Anterior cingulate cortex (tissue), 58 donors: Measurements from ENCODE around the gene ZNF575.

ENCODE experiments used
- DNase-seq, 58 donors: peaks; one replicate each; lab custom pipeline; 2025; lab: John Stamatoyannopoulos, UW

ZNF575 gene, protein sequence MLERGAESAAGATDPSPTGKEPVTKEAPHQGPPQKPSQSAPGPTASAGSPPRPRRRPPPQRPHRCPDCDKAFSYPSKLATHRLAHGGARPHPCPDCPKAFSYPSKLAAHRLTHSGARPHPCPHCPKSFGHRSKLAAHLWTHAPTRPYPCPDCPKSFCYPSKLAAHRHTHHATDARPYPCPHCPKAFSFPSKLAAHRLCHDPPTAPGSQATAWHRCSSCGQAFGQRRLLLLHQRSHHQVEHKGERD

GRCh38 chr19:43532962-43533545 is at the start of gene ZNF575:
Gene ZNF575 (plus strand): TSS chr19:43533188. CDS start chr19:43534423, 1,235 bp downstream.
- peak; percentile 51 to 97 (median 92) for DNase-seq

- DNase-seq: no peak
These were observed 49.7 kb upstream of the ZNF575 start for GRCh38 chr19:43483281-43483680.

GRCh38 chr19:43485951-43486350 is 47.0 kb upstream of the ZNF575 start:
- DNase-seq: no peak

DNA sequence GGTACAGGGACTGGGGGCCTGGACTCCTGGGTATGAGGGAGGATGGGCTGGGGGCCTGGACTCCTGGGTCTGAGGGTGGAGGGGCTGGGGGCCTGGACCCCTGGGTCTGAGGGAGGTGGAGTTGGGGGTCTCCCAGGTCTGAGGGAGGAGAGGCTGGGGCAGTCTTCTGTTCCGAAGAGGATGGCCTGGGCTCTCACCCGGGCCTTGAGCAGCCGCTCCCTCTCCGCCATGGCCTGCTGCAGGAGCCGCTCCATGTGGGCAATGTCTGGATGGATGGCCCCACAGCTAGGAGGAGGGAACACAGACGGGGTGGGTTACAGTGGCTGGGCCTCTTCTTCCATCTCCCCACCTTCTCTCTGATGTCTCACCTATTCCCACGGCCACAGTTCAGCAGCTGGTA is 46.6 kb upstream of the ZNF575 start:
- DNase-seq: no peak

DNA sequence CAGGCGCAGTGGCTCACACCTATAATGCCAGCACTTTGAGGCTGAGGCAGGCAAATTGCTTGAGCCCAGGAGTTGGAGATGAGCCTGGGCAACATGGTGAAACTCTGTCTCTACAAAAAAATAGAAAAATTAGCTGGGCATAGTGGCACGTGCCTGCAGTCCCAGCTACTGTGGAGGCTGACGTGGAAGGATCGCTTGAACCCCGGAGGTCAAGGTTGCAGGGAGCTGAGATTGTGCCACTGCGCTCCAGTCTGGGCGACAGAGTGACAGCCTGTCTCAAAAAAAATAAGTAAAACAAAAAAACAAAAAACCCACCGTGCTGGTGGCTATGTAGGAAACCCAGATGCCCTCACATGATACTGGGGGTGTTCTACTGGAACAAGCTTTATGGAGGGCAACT is 44.8 kb upstream of the ZNF575 start:
- DNase-seq: no peak

DNA sequence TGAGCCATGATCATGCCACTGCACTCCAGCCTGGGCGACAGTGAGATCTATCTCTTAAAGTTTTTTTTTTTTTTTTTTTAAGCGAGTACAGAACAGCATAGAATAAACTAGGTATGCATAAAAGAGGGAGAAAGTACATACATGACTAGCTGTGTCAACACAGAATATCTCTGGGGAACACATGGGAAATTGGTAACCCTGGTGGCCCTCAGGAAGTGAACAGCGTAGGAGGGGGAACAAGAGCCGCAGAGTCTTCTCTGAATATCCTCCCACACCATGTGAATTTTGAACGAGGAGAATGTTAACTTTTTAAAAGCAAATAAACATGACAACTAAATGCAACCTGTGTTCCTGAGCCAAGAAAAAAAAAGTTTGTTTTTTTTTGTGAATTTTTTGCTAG is 43.7 kb upstream of the ZNF575 start:
- DNase-seq: no peak

DNA sequence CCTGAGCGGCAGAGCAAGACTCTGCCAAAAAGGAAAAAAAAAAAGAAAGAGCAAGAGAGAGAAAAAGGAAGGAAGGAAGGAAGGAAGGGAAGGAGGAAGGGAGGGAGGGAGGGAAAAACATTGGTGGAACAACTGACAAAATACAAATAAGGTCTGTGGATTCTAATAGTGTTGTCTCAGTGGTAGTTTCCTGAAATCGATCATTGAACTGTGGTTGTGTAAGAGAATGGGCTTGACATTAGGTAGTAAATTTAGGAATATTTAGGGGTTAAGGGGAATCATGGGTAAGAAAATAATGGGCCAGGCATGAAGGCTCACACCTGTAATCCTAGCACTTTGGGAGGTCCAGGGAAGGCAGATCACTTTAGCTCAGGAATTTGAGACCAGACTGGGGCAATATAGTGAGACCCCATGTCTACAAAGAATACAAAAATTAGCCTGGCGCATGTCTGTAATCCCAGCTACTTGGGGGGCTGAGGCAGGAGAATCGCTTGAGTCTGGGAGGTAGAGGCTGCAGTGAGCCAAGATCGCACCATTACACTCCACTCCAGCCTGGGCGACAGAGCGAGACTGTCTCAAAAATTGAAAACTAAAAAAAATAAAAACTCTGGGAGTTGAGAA is 42.9 kb upstream of the ZNF575 start:
- no peak for DNase-seq

DNA sequence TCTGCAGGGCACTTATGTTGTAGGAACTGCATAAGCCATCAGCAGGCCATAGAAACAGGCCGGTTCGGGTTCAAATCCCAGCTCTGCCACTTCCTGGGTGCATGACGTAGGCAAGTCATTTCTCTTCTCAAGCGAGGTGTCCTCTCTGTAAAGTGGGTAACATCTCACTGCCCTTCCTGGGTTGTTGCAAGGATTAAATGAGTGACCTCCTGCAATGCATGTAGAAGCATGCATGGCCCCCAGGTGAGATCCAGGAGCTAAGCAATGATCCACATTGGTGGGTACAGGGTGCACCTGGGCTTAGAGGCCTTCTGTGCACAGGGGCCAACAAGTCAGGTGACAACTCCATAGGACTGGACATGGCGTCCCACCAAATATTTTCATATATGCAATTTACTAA is 42.2 kb upstream of the ZNF575 start:
- no peak for DNase-seq

GRCh38 chr19:43495082-43495481 is 37.9 kb upstream of the ZNF575 start:
- DNase-seq: no peak

- no peak for DNase-seq
These were observed 36.0 kb upstream of the ZNF575 start for GRCh38 chr19:43496960-43497359.

GRCh38 chr19:43498233-43498842 is 34.6 kb upstream of the ZNF575 start:
- no peak for DNase-seq

DNA sequence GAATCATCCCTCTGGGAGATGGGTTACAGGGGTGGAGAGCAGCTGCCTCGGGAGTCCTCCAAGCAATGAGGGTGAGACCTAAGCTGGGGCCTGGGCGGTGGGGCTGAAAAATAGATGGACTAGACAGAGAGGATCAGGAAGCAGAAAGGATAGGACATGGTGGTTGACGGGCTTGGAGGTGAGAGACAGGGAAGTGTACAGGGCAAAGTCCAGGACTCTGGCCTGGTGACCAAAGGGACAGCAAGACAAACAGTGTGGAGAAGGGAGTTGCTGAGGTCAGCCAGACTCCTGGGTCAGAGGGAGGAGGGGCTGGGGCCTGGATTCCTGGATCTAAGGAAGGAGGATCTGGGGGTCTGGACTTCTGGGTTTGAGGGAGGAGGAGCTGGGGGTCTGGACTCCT is 33.9 kb upstream of the ZNF575 start:
- DNase-seq: no peak

- no peak for DNase-seq
These were observed 31.1 kb upstream of the ZNF575 start for GRCh38 chr19:43501661-43502418.

DNA sequence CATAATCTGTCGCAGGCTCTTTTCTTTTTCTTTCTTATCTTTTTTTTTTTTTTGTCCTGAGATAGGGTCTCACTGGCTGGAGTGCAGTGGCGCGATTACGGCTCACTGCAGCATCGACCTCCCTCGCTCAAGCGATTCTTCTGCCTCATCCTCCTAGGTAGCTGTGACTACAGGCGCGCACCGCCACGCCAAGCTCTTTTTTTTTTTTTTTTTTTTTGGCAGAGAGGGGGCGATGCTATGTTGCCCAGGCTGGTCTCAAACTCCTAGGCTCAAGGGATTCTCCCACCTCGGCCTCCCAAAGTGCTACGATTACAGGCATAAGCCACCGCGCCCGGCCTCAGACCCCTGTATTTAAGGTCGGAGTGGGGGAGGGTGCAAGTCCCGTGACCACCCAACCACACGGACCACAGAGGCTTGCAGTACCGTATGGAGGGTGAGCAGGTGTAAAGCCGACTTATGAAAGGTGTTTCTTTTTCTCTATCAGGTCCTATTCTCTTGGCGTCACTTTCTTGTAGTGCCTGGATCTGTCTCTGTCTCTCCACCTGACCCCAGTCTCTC is 30.5 kb upstream of the ZNF575 start:
- DNase-seq: no peak

DNA sequence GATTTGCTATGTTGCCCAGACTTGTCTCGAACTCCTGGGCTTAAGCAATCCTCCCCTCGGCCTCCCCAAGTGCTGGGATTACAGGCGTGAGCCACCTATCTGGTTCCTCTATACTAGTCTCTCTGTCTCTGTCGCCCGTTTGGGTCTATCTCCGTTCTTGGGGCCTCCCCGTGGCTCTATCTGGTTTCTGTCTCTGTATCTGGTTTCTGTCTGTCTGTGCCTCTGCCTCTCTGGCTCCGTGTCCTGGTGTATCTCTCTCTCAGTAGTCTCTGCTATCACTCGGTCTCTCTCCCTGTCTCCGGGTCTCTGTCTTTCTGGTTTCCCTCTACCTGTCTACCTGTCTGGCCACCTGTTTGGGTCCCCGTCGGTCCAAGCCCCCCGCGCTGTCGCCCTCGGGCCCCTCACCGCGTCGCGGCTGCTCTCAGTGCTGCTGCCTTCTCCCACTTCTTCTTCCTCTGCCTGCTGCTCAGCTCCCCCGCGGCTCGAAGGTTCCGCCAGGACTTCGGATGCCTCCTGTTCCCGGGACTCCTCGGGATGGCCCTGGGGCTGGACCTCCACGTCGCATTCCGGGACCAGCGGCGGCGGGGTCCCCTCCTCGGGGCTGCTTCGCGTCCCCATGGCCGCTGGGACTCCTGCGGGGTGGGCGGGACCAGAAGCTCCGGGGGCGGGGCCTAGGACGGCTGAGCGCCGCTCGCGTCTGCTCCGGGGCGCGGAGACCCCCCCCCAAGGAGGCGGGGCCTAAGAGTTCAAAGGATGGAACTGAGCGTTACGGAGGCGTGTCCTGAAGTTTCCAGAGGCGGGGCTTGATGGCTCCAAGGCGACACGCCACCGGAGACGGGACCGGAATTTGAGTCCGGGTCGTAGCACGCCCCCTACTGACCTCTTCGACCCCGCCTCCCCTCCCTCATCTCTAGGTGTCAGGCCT is 29.2 kb upstream of the ZNF575 start:
- DNase-seq: peak; percentile 25 to 97 (median 90)

- DNase-seq: peak in 12 of 58 donors; percentile 19 to 56 (median 41)
These were observed 28.4 kb upstream of the ZNF575 start, which contains the start of gene PHLDB3 for GRCh38 chr19:43504426-43505185. Gene PHLDB3 (minus strand): TSS chr19:43504746. CDS start chr19:43504118, 628 bp downstream.

GRCh38 chr19:43505186-43505456 is 27.9 kb upstream of the ZNF575 start:
- no peak for DNase-seq

- DNase-seq: no peak
These were observed 27.0 kb upstream of the ZNF575 start for GRCh38 chr19:43505941-43506340.

GRCh38 chr19:43506629-43507028 is 26.4 kb upstream of the ZNF575 start:
- peak in 1 of 58 donors; percentile 22 for DNase-seq
